ENCODE measurements around the gene RAE1.

DNA sequence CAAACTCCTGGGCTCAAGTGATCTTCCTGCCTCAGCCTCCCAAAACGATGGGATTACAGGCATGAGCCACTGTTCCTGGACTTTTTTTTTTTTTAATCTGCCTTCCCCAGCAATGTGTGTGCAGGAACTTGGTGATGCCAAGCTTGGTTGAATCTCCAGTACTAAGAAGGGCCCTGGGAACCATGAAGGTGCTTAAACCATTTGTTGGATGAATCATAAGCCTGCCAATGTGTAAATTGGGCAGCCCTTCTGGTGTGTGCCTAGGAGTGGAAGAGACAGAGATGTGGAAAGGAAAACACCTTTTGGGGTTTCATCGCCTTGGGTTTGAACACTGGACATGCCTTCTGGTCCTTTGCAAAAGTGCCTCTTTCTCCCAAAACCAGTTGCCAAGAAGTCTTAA, 28.6 kb upstream of the RAE1 start:
- TF ChIP-seq POLR2AphosphoS5 (IDR thresholded peaks at IDR 0.05; ENCODE audit: borderline replicate concordance, low read depth, low read length) = no peak
- TF ChIP-seq EZH2 (IDR thresholded peaks at IDR 0.05) = no peak
